DOHH2 (cell line): ENCODE results near the gene PHACTR1.

ENCODE experiments used
- CTCF ChIP-seq: fragments of 200-600 bp; sonication (generic); IDR thresholded peaks from one replicate; pipeline ENCODE4 v1.5.1; 2014; ENCODE audit warnings: antibody characterized with exemption, mild to moderate bottlenecking, low read depth, low read length; ENCODE audit not compliant: poor library complexity, severe bottlenecking
- EZH2phosphoT487 ChIP-seq: fragments of 200-600 bp; sonication (generic); IDR thresholded peaks from 2 replicates; pipeline ENCODE4 v1.6.1; 2017; ENCODE audit warnings: borderline replicate concordance, mild to moderate bottlenecking, antibody characterized with exemption, low read length, moderate library complexity, mixed read lengths

- TF ChIP-seq EZH2phosphoT487 (no peak), CTCF (no peak)
These were observed 268.2 kb downstream of the PHACTR1 start for GRCh38 chr6:12984776-12985175.
